Heart left ventricle (tissue), 13 donors: ENCODE data around the gene ABCC6.
"Not testable (repeated sequence)": the region's sequence is repeated elsewhere in the genome, so short reads cannot be mapped to it uniquely, and the experiment has no call there.

ENCODE experiments used
- CTCF ChIP-seq, 12 donors: fragments of 200-600 bp; sonication (generic) in 4 of 12; IDR thresholded peaks; one replicate each; pipeline versions ENCODE4 v1.5.0 to v1.8.0; 2018 to 2022; ENCODE audit warnings: antibody characterized with exemption in 12 of 12, mild to moderate bottlenecking in 5 of 12
- POLR2A ChIP-seq, 2 donors: fragments of 450-650 bp; IDR thresholded peaks; one replicate each; pipeline ENCODE4 v1.6.1; 2017; ENCODE audit warnings: antibody characterized with exemption in 2 of 2, mild to moderate bottlenecking in 2 of 2, moderate library complexity in 2 of 2
- donor health status: ischemic (EF 13 %, LVEDD 7.1; RV severe dilation, severe dysfunction).
- donor health status: DM: no; HTN: yes; CAD: no.
- donor health status: DM: no; HTN: no; CAD: no.
- donor health status: ischemic (EF 25% LVEDD 6.9; RV normal size, moderate dysfunction).
- donor health status: ischemic (EF 25% LVEDD 5.7; RV mildly dilated, moderate dysfunction).
- donor health status: ischemic (EF 35%, LVEDD 5.7; RV mildly dilated, moderate dysfunction).
- donor health status: nonischemic (EF 11% LVEDD 7.7; RV severe dilation, severe dysfunction).
- donor health status: DM: yes; HTN: yes; CAD: no.
- donor health status: PGD.
- donor health status: ischemic (EF 29% LVEDD 5.4; RV normal size, mild dysfunction).
- donor health status: nonischemic (EF 23%, LVEDD 6.1; RV moderate dilation, normal function).

GRCh38 chr16:16148000-16148599 lies 75.2 kb downstream of the ABCC6 start:
- TF ChIP-seq CTCF, POLR2A (IDR thresholded peaks at IDR 0.05): not testable (repeated sequence)
